Fibroblast of lung (primary cell): ENCODE data around the gene ANKS6. TPM values are rescaled to one million over a fixed set of nuclear protein-coding genes. Genes with fewer than 3 reads are reported as not detected.

Experiments
- DNase-seq, 2 donors: peaks; one replicate each; pipeline versions ENCODE4 v3.0.0 to v3.0.0-alpha.2; 2010; ENCODE audit warnings: low read depth in 2 of 2
- H2AFZ ChIP-seq: 2 replicates; pipeline ENCODE4 v1.5.1; 2012; ENCODE audit warnings: low read length, control low read depth, inconsistent platforms
- H3K27ac ChIP-seq: 2 replicates; pipeline ENCODE4 v1.5.1; 2011; ENCODE audit warnings: low read length, control low read depth; ENCODE audit not compliant: insufficient read depth
- H3K27me3 ChIP-seq: 2 replicates; pipeline ENCODE4 v1.5.1; 2011; ENCODE audit warnings: mild to moderate bottlenecking, low read length; ENCODE audit not compliant: control insufficient read depth, insufficient read depth
- H3K36me3 ChIP-seq: 2 replicates; pipeline ENCODE4 v1.5.1; 2011; ENCODE audit warnings: low read length; ENCODE audit not compliant: control insufficient read depth, insufficient read depth
- H3K4me1 ChIP-seq: 2 replicates; pipeline ENCODE4 v1.5.1; 2011; ENCODE audit warnings: low read length; ENCODE audit not compliant: control insufficient read depth, insufficient read depth; ENCODE audit errors: extremely low read depth
- H3K4me2 ChIP-seq: 2 replicates; pipeline ENCODE4 v1.5.1; 2011; ENCODE audit warnings: low read length, control low read depth; ENCODE audit not compliant: insufficient read depth; ENCODE audit errors: extremely low read depth
- H3K4me3 ChIP-seq, 4 experiments: fragments of 200-600 bp in 1 of 4; sonication (generic) in 1 of 4; replicated peaks in 1 of 4; 2 replicates each; pipeline ENCODE4 v1.5.1; 2011 to 2016; ENCODE audit warnings: low read length in 4 of 4, low read depth in 3 of 4, mild to moderate bottlenecking in 3 of 4, control low read depth in 2 of 4, inconsistent platforms in 1 of 4, mixed read lengths in 1 of 4; ENCODE audit not compliant: insufficient read depth in 1 of 4; ENCODE audit errors: control extremely low read depth in 1 of 4
- H3K79me2 ChIP-seq: 2 replicates; pipeline ENCODE4 v1.5.1; 2012; ENCODE audit warnings: mild to moderate bottlenecking, low read length, inconsistent platforms; ENCODE audit not compliant: control insufficient read depth, insufficient read depth
- H3K9ac ChIP-seq: 2 replicates; pipeline ENCODE4 v1.5.1; 2011; ENCODE audit warnings: mild to moderate bottlenecking, low read length, control low read depth; ENCODE audit not compliant: insufficient read depth
- H3K9me3 ChIP-seq: 2 replicates; pipeline ENCODE4 v1.5.1; 2012; ENCODE audit warnings: low read depth, low read length; ENCODE audit not compliant: control insufficient read depth, insufficient read depth
- H4K20me1 ChIP-seq: 2 replicates; pipeline ENCODE4 v1.5.1; 2011; ENCODE audit warnings: low read length; ENCODE audit not compliant: control insufficient read depth, insufficient read depth; ENCODE audit errors: extremely low read depth
- EZH2 ChIP-seq: IDR thresholded peaks from 2 replicates; pipeline ENCODE4 v1.5.1; 2012; ENCODE audit warnings: low read length, control low read depth, mild to moderate bottlenecking; ENCODE audit errors: missing control alignments
- polyA plus RNA-seq, 2 donors: library from polyadenylated mRNA; depleted of rRNA in 1 of 2; stranded (reverse) in 1 of 2; unstranded in 1 of 2; fragments of >200 nt; gene quantifications; 2 replicates each; pipeline ENCODE4 v1.2.1, GENCODE V29; 2011 to 2012; ENCODE audit warnings: missing spikeins in 1 of 2
- total RNA-seq: library from RNA; depleted of rRNA; stranded (reverse); fragments of >200 nt; gene quantifications from 2 replicates; pipeline ENCODE4 v1.2.1, GENCODE V29; 2014
- TF ChIP-seq, protein P1 (sequence below), 2 donors: IDR thresholded peaks in 1 of 2; conservative IDR thresholded peaks in 1 of 2; 1 replicate in 1 of 2; 2 replicates in 1 of 2; pipeline ENCODE4 v1.5.1; 2011 to 2012; ENCODE audit warnings: low read length in 2 of 2, control low read depth in 1 of 2, inconsistent platforms in 1 of 2, low read depth in 1 of 2, mild to moderate bottlenecking in 1 of 2

The ANKS6 gene
- total and polyA plus RNA-seq, 2 donors (not counting 1 experiment from before 2014, with no cell fraction given): 7.3 to 9.6 TPM

DNA sequence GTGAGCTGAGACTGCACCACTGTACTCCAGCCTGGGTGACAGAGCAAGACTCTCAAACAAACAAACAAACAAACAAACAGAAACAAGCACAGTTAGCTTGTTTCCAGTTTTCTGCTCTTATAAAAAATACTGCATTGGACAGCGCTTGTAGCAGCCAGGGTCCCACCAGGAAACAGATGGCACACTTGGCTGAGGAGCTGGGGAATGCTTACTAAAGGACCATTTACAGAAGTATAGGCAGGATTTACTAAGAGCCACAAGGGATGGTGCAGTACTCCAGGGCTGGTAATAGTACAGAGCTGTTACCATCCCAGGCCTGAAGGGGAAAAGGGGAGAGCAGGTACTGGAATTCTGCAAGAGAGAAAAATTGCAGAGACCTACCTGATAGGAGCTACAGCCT is 5.2 kb upstream of the ANKS6 start:
- no peaks in the 10 kb centered on the region for H3K27me3 ChIP-seq
- no peak overlapping the region for H3K9ac ChIP-seq
- no peak overlapping the region for H2AFZ ChIP-seq
- H3K4me1 ChIP-seq: no peaks in the 10 kb centered on the region
- H3K4me2 ChIP-seq: no peak overlapping the region
- no peak overlapping the region for H3K27ac ChIP-seq
- no peaks in the 10 kb centered on the region for H4K20me1 ChIP-seq
- no peaks in the 10 kb centered on the region for H3K79me2 ChIP-seq
- DNase-seq: no peak
- no peaks in the 10 kb centered on the region for H3K9me3 ChIP-seq
- TF ChIP-seq, protein P1, sequence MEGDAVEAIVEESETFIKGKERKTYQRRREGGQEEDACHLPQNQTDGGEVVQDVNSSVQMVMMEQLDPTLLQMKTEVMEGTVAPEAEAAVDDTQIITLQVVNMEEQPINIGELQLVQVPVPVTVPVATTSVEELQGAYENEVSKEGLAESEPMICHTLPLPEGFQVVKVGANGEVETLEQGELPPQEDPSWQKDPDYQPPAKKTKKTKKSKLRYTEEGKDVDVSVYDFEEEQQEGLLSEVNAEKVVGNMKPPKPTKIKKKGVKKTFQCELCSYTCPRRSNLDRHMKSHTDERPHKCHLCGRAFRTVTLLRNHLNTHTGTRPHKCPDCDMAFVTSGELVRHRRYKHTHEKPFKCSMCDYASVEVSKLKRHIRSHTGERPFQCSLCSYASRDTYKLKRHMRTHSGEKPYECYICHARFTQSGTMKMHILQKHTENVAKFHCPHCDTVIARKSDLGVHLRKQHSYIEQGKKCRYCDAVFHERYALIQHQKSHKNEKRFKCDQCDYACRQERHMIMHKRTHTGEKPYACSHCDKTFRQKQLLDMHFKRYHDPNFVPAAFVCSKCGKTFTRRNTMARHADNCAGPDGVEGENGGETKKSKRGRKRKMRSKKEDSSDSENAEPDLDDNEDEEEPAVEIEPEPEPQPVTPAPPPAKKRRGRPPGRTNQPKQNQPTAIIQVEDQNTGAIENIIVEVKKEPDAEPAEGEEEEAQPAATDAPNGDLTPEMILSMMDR (conservative IDR thresholded peaks at IDR 0.05 in 1 of 2, IDR thresholded peaks at IDR 0.05 in 1 of 2; ENCODE audit: low read depth in 1 of 2, low read length in 2 of 2): no peak
- TF ChIP-seq EZH2: no peak
- no peak overlapping the region for H3K4me3 ChIP-seq
- H3K36me3 ChIP-seq: no peaks in the 10 kb centered on the region

DNA sequence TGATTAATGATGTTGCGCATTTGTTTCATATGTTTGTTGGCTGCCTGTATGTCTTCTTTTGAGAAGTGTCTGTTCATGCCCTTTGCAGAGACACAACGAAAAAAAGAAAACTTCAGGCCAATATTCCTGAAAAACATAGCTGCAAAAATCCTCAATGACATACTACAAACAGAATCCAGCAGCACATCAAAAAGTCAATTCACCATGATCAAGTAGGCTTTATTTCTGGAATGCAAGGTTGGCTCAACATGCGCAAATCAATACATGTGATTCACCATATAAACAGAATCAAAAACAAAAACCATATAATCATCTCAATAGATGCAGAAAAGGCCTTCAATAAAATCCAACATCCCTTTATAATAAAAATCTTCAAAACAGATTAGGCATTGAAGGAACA is 1.9 kb upstream of the ANKS6 start:
- Histone ChIP-seq H3K4me3 (no peak overlapping the region), H4K20me1 (no peaks in the 10 kb centered on the region), H3K4me2 (no peak overlapping the region), H3K27me3 (no peaks in the 10 kb centered on the region), H3K79me2 (peaks cover 6% of the 10 kb centered on the region), H3K4me1 (peaks cover 4% of the 10 kb centered on the region), H3K9me3 (no peaks in the 10 kb centered on the region), H2AFZ (no peak overlapping the region), H3K36me3 (no peaks in the 10 kb centered on the region), H3K27ac (no peak overlapping the region), H3K9ac (no peak overlapping the region)
- DNase-seq: no peak
- no peak for TF ChIP-seq EZH2
- TF ChIP-seq, protein P1 (conservative IDR thresholded peaks at IDR 0.05 in 1 of 2, IDR thresholded peaks at IDR 0.05 in 1 of 2; ENCODE audit: low read depth in 1 of 2, low read length in 2 of 2): no peak

DNA sequence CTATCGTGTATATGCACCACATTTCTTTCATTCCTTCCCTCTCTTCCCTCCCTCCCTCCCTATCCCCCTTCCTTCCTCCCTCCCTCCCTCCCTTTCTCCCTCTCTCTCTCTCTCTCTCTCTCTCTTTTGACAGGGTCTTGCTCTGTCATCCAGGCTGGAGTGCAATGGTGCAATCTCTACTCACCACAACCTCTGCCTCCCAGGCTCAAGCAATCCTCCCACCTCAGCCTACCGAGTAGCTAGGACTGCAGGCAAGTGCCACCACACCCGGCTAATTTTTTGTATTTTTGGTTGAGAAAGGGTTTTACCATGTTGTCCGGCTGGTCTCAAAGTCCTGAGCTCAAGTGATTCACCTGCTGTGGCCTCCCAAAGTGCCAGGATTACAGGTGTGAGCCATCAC is 1.1 kb upstream of the ANKS6 start:
- Histone ChIP-seq H3K4me2 (no peak overlapping the region), H3K79me2 (peaks cover 6% of the 10 kb centered on the region), H2AFZ (no peak overlapping the region), H3K27me3 (no peaks in the 10 kb centered on the region), H3K9me3 (no peaks in the 10 kb centered on the region), H3K27ac (no peak overlapping the region), H3K4me1 (peaks cover 4% of the 10 kb centered on the region), H3K4me3 (no peak overlapping the region), H3K9ac (no peak overlapping the region), H3K36me3 (no peaks in the 10 kb centered on the region), H4K20me1 (no peaks in the 10 kb centered on the region)
- TF ChIP-seq, protein P1 (conservative IDR thresholded peaks at IDR 0.05 in 1 of 2, IDR thresholded peaks at IDR 0.05 in 1 of 2; ENCODE audit: low read depth in 1 of 2, low read length in 2 of 2): no peak
- TF ChIP-seq EZH2: no peak
- DNase-seq: no peak
